Stimulated activated CD8-positive, alpha-beta memory T cell treated with anti-CD3 and anti-CD28 coated beads, Interleukin-15, amount 100 ng/mL, for 1 hour (primary cell): ENCODE data around the gene GABRB1.
"Not testable (repeated sequence)": the region's sequence is repeated elsewhere in the genome, so short reads cannot be mapped to it uniquely, and the experiment has no call there.

Experiments used
- DNase-seq: peaks from one replicate; pipeline ENCODE4 v3.0.0-alpha.2; 2020; ENCODE audit warnings: low read depth

The GABRB1 gene

GRCh38 chr4:47213106-47213505, 181.7 kb downstream of the GABRB1 start:
- DNase-seq: no peak

GRCh38 chr4:47213539-47213938, 182.2 kb downstream of the GABRB1 start:
- no peak for DNase-seq

- DNase-seq: no peak
These were observed 182.6 kb downstream of the GABRB1 start for GRCh38 chr4:47213971-47214370.

- no peak for DNase-seq
These were observed 184.4 kb downstream of the GABRB1 start for GRCh38 chr4:47215759-47216158.

- DNase-seq: no peak
These were observed 185.9 kb downstream of the GABRB1 start for GRCh38 chr4:47217291-47217690.

- DNase-seq: no peak
These were observed 186.5 kb downstream of the GABRB1 start for GRCh38 chr4:47217884-47218283.

- DNase-seq: no peak
These were observed 187.3 kb downstream of the GABRB1 start for GRCh38 chr4:47218631-47219030.

GRCh38 chr4:47219586-47219985, 188.2 kb downstream of the GABRB1 start:
- no peak for DNase-seq

- no peak for DNase-seq
These were observed 190.4 kb downstream of the GABRB1 start for GRCh38 chr4:47221721-47222120.

GRCh38 chr4:47222276-47222675, 190.9 kb downstream of the GABRB1 start:
- DNase-seq: no peak

- no peak for DNase-seq
These were observed 193.0 kb downstream of the GABRB1 start for GRCh38 chr4:47224361-47224760.

- no peak for DNase-seq
These were observed 204.4 kb downstream of the GABRB1 start for GRCh38 chr4:47235721-47236120.

- no peak for DNase-seq
These were observed 207.3 kb downstream of the GABRB1 start for GRCh38 chr4:47238667-47239066.

GRCh38 chr4:47239649-47240048, 208.3 kb downstream of the GABRB1 start:
- no peak for DNase-seq

GRCh38 chr4:47251348-47252135, 220.2 kb downstream of the GABRB1 start:
- DNase-seq: no peak

GRCh38 chr4:47263721-47264120, 232.4 kb downstream of the GABRB1 start:
- no peak for DNase-seq

GRCh38 chr4:47270201-47270888, 239.0 kb downstream of the GABRB1 start:
- no peak for DNase-seq

GRCh38 chr4:47271291-47271690, 239.9 kb downstream of the GABRB1 start:
- DNase-seq: no peak

GRCh38 chr4:47274901-47275300, 243.5 kb downstream of the GABRB1 start:
- DNase-seq: no peak

- no peak for DNase-seq
These were observed 244.2 kb downstream of the GABRB1 start for GRCh38 chr4:47275595-47275994.

- no peak for DNase-seq
These were observed 247.3 kb downstream of the GABRB1 start for GRCh38 chr4:47278631-47279030.

- no peak for DNase-seq
These were observed 256.4 kb downstream of the GABRB1 start for GRCh38 chr4:47287735-47288134.

- no peak for DNase-seq
These were observed 258.4 kb downstream of the GABRB1 start for GRCh38 chr4:47289805-47290204.

- not testable (repeated sequence) for DNase-seq
These were observed 259.5 kb downstream of the GABRB1 start for GRCh38 chr4:47290873-47291272.
